CD8-positive, alpha-beta memory T cell (primary cell): ENCODE results near the gene KCNAB2. TPM values are rescaled to one million over a fixed set of nuclear protein-coding genes. Genes with fewer than 3 reads are reported as not detected.

ENCODE experiments used
- CTCF ChIA-PET: fragments of 350-600 bp; sonication (Branson Sonifier 250); formaldehyde crosslinking; loops from one replicate; lab custom pipeline; 2021; ENCODE audit warnings: antibody characterized with exemption; lab: Charles Lee
- POLR2A ChIA-PET: fragments of 350-600 bp; sonication (Branson Sonifier 250); formaldehyde crosslinking; loops from one replicate; lab custom pipeline; 2021; ENCODE audit warnings: antibody characterized with exemption; lab: Charles Lee
- DNase-seq, 5 donors: peaks; one replicate each; pipeline versions ENCODE4 v3.0.0 to v3.0.0-alpha.2; 2020 to 2022; ENCODE audit warnings: mixed read lengths in 1 of 5
- H3K27ac ChIP-seq: one replicate; pipeline ENCODE4 v1.7.0; 2013; ENCODE audit warnings: low read depth, mild to moderate bottlenecking, low read length, moderate library complexity
- H3K27me3 ChIP-seq: 2 replicates; pipeline ENCODE4 v1.7.0; 2013; ENCODE audit warnings: low read length, mild to moderate bottlenecking; ENCODE audit not compliant: insufficient read depth, poor library complexity, severe bottlenecking
- H3K36me3 ChIP-seq: 2 replicates; pipeline ENCODE4 v1.7.0; 2013; ENCODE audit warnings: mild to moderate bottlenecking, low read length, moderate library complexity; ENCODE audit not compliant: insufficient read depth
- H3K4me1 ChIP-seq: 2 replicates; pipeline ENCODE4 v1.7.0; 2013; ENCODE audit warnings: mild to moderate bottlenecking, low read length, moderate library complexity; ENCODE audit not compliant: insufficient read depth
- H3K4me3 ChIP-seq: 2 replicates; pipeline ENCODE4 v1.7.0; 2013; ENCODE audit warnings: mild to moderate bottlenecking, low read length
- H3K9me3 ChIP-seq: 2 replicates; pipeline ENCODE4 v1.7.0; 2013; ENCODE audit warnings: mild to moderate bottlenecking, low read length
- H3K27ac Mint-ChIP-seq, 8 donors: one replicate each; pipeline ENCODE4 v1.8.0; 2020 to 2021; ENCODE audit warnings: mixed read lengths in 8 of 8, mild to moderate bottlenecking in 6 of 8, inconsistent platforms in 3 of 8, moderate library complexity in 3 of 8
- H3K27me3 Mint-ChIP-seq, 2 donors: one replicate each; pipeline ENCODE4 v1.8.0; 2020 to 2021; ENCODE audit warnings: mixed read lengths in 2 of 2, mild to moderate bottlenecking in 1 of 2, moderate library complexity in 1 of 2
- H3K36me3 Mint-ChIP-seq, 3 donors: one replicate each; pipeline ENCODE4 v1.8.0; 2020 to 2021; ENCODE audit warnings: mixed read lengths in 3 of 3, inconsistent platforms in 1 of 3, mild to moderate bottlenecking in 1 of 3
- H3K4me1 Mint-ChIP-seq, 3 donors: one replicate each; pipeline ENCODE4 v1.8.0; 2020 to 2021; ENCODE audit warnings: mixed read lengths in 3 of 3, inconsistent platforms in 1 of 3, mild to moderate bottlenecking in 1 of 3
- H3K4me3 Mint-ChIP-seq, 7 donors: one replicate each; pipeline ENCODE4 v1.8.0; 2020 to 2021; ENCODE audit warnings: mixed read lengths in 7 of 7, mild to moderate bottlenecking in 6 of 7, moderate library complexity in 4 of 7, inconsistent platforms in 2 of 7
- H3K9me3 Mint-ChIP-seq, 5 donors: one replicate each; pipeline ENCODE4 v1.8.0; 2020 to 2022; ENCODE audit warnings: mixed read lengths in 5 of 5, mild to moderate bottlenecking in 3 of 5, moderate library complexity in 2 of 5, inconsistent platforms in 1 of 5
- polyA plus RNA-seq: library from polyadenylated mRNA; unstranded; fragments of 300-500 nt; fragmentation: Illumina TruSeq; gene quantifications from one replicate; pipeline ENCODE4 v1.2.3, GENCODE V29; 2021
- total RNA-seq, 2 experiments: library from RNA; stranded (reverse); gene quantifications; one replicate each; pipeline ENCODE4 v1.2.3, GENCODE V29; 2021

Gene KCNAB2
- total and polyA plus RNA-seq, 3 experiments from 2014 or later: 52.6 to 171 (median 171) TPM

- POLR2A ChIA-PET: no interaction called here
- H3K27ac ChIP-seq: no peak overlapping the region
- H3K36me3 Mint-ChIP-seq: no peaks in the 10 kb centered on the region
- CTCF ChIA-PET: no interaction called here
- no peaks in the 10 kb centered on the region for H3K9me3 ChIP-seq
- no peaks in the 10 kb centered on the region for H3K27me3 ChIP-seq
- no peaks in the 10 kb centered on the region for H3K9me3 Mint-ChIP-seq
- H3K4me3 ChIP-seq: no peak overlapping the region
- no peak overlapping the region for H3K27ac Mint-ChIP-seq
- DNase-seq: peak in 1 of 5 donors; percentile 36
- peaks cover 3 to 7% of the 10 kb centered on the region in 2 donors for H3K27me3 Mint-ChIP-seq
- H3K4me1 ChIP-seq: no peaks in the 10 kb centered on the region
- no peak overlapping the region for H3K4me3 Mint-ChIP-seq
- no peaks in the 10 kb centered on the region for H3K4me1 Mint-ChIP-seq
- H3K36me3 ChIP-seq: no peaks in the 10 kb centered on the region
Observed at GRCh38 chr1:6110326-6110725, 64.6 kb downstream of the KCNAB2 start.

- peaks cover 3 to 7% of the 10 kb centered on the region in 2 donors for H3K27me3 Mint-ChIP-seq
- CTCF ChIA-PET: interaction anchor here (0.7 kb wide), 1 partner anchor 1538 kb away, joined by 3 read pairs; no protein-coding TSS in a partner anchor
- Histone ChIP-seq H3K36me3 (no peaks in the 10 kb centered on the region), H3K4me3 (no peak overlapping the region), H3K27ac (no peak overlapping the region), H3K27me3 (no peaks in the 10 kb centered on the region), H3K4me1 (no peaks in the 10 kb centered on the region), H3K9me3 (no peaks in the 10 kb centered on the region)
- peaks cover under 1 to 4% (median under 1%) of the 10 kb centered on the region in 3 donors for H3K4me1 Mint-ChIP-seq
- no peaks in the 10 kb centered on the region for H3K36me3 Mint-ChIP-seq
- no peak overlapping the region for H3K27ac Mint-ChIP-seq
- no peak overlapping the region for H3K4me3 Mint-ChIP-seq
- POLR2A ChIA-PET: no interaction called here
- peak in 1 of 5 donors; percentile 33 for DNase-seq
- H3K9me3 Mint-ChIP-seq: peaks cover 0 to 3% (median under 1%) of the 10 kb centered on the region in 5 donors
Observed at GRCh38 chr1:6111571-6111970, 65.9 kb downstream of the KCNAB2 start.

- H3K27ac ChIP-seq: no peak overlapping the region
- H3K36me3 Mint-ChIP-seq: no peaks in the 10 kb centered on the region
- H3K27ac Mint-ChIP-seq: no peak overlapping the region
- H3K27me3 Mint-ChIP-seq: peaks cover 3 to 7% of the 10 kb centered on the region in 2 donors
- H3K9me3 ChIP-seq: no peaks in the 10 kb centered on the region
- H3K4me1 Mint-ChIP-seq: peaks cover 2 to 5% (median 4%) of the 10 kb centered on the region in 3 donors
- H3K9me3 Mint-ChIP-seq: peaks cover 1 to 9% (median 5%) of the 10 kb centered on the region in 5 donors
- DNase-seq: peak in 1 of 5 donors; percentile 34
- H3K36me3 ChIP-seq: no peaks in the 10 kb centered on the region
- H3K4me3 ChIP-seq: no peak overlapping the region
- H3K4me3 Mint-ChIP-seq: no peak overlapping the region
- CTCF ChIA-PET: no interaction called here
- no peaks in the 10 kb centered on the region for H3K4me1 ChIP-seq
- H3K27me3 ChIP-seq: no peaks in the 10 kb centered on the region
- POLR2A ChIA-PET: no interaction called here
Observed at GRCh38 chr1:6111991-6112689, 66.5 kb downstream of the KCNAB2 start.

GRCh38 chr1:6112690-6113005, 67.0 kb downstream of the KCNAB2 start:
- Mint-ChIP-seq H3K27me3 (peaks cover 3 to 7% of the 10 kb centered on the region in 2 donors), H3K4me3 (no peak overlapping the region), H3K27ac (no peak overlapping the region), H3K4me1 (peaks cover 2 to 5% (median 4%) of the 10 kb centered on the region in 3 donors), H3K9me3 (peaks cover 2 to 11% (median 6%) of the 10 kb centered on the region in 5 donors), H3K36me3 (no peaks in the 10 kb centered on the region)
- CTCF ChIA-PET: no interaction called here
- H3K27ac ChIP-seq: no peak overlapping the region
- no peaks in the 10 kb centered on the region for H3K36me3 ChIP-seq
- H3K4me3 ChIP-seq: no peak overlapping the region
- no peak for DNase-seq
- H3K4me1 ChIP-seq: no peaks in the 10 kb centered on the region
- H3K9me3 ChIP-seq: no peaks in the 10 kb centered on the region
- no peaks in the 10 kb centered on the region for H3K27me3 ChIP-seq
- POLR2A ChIA-PET: no interaction called here

- H3K9me3 Mint-ChIP-seq: peaks cover 3 to 11% (median 6%) of the 10 kb centered on the region in 5 donors
- no peak overlapping the region for H3K4me3 ChIP-seq
- POLR2A ChIA-PET: no interaction called here
- H3K9me3 ChIP-seq: no peaks in the 10 kb centered on the region
- H3K4me1 ChIP-seq: no peaks in the 10 kb centered on the region
- H3K27ac Mint-ChIP-seq: no peak overlapping the region
- peaks cover 3 to 7% of the 10 kb centered on the region in 2 donors for H3K27me3 Mint-ChIP-seq
- peaks cover 2 to 5% (median 4%) of the 10 kb centered on the region in 3 donors for H3K4me1 Mint-ChIP-seq
- no peak overlapping the region for H3K4me3 Mint-ChIP-seq
- H3K36me3 ChIP-seq: no peaks in the 10 kb centered on the region
- no peaks in the 10 kb centered on the region for H3K27me3 ChIP-seq
- no peaks in the 10 kb centered on the region for H3K36me3 Mint-ChIP-seq
- DNase-seq: no peak
- H3K27ac ChIP-seq: no peak overlapping the region
- CTCF ChIA-PET: interaction anchor here (1.2 kb wide), 1 partner anchor 89 kb away, joined by 3 read pairs; no protein-coding TSS in a partner anchor
Observed at GRCh38 chr1:6113116-6113515, 67.4 kb downstream of the KCNAB2 start.

GRCh38 chr1:6113745-6114144, 68.1 kb downstream of the KCNAB2 start:
- H3K4me1 Mint-ChIP-seq: peaks cover 2 to 5% (median 4%) of the 10 kb centered on the region in 3 donors
- CTCF ChIA-PET: interaction anchor here (1.2 kb wide), 1 partner anchor 89 kb away, joined by 3 read pairs; no protein-coding TSS in a partner anchor
- Histone ChIP-seq H3K4me1 (no peaks in the 10 kb centered on the region), H3K27me3 (no peaks in the 10 kb centered on the region), H3K27ac (no peak overlapping the region), H3K9me3 (no peaks in the 10 kb centered on the region), H3K4me3 (no peak overlapping the region), H3K36me3 (no peaks in the 10 kb centered on the region)
- no peak overlapping the region for H3K4me3 Mint-ChIP-seq
- POLR2A ChIA-PET: no interaction called here
- peaks cover 3 to 5% of the 10 kb centered on the region in 2 donors for H3K27me3 Mint-ChIP-seq
- H3K9me3 Mint-ChIP-seq: peaks cover 5 to 11% (median 6%) of the 10 kb centered on the region in 5 donors
- H3K27ac Mint-ChIP-seq: no peak overlapping the region
- DNase-seq: peak in 1 of 5 donors; percentile 16
- H3K36me3 Mint-ChIP-seq: no peaks in the 10 kb centered on the region

- no peak for DNase-seq
- CTCF ChIA-PET: no interaction called here
- Mint-ChIP-seq H3K36me3 (no peaks in the 10 kb centered on the region), H3K27me3 (peaks cover 2 to 3% of the 10 kb centered on the region in 2 donors), H3K9me3 (peaks cover 5 to 11% (median 6%) of the 10 kb centered on the region in 5 donors), H3K27ac (no peak overlapping the region), H3K4me1 (peaks cover 2 to 5% (median 4%) of the 10 kb centered on the region in 3 donors), H3K4me3 (no peak overlapping the region)
- no peak overlapping the region for H3K4me3 ChIP-seq
- H3K4me1 ChIP-seq: no peaks in the 10 kb centered on the region
- H3K9me3 ChIP-seq: no peaks in the 10 kb centered on the region
- H3K27me3 ChIP-seq: no peaks in the 10 kb centered on the region
- no peaks in the 10 kb centered on the region for H3K36me3 ChIP-seq
- POLR2A ChIA-PET: no interaction called here
- no peak overlapping the region for H3K27ac ChIP-seq
Observed at GRCh38 chr1:6116137-6116536, 70.4 kb downstream of the KCNAB2 start.

- H3K4me3 ChIP-seq: no peak overlapping the region
- H3K27ac ChIP-seq: no peak overlapping the region
- H3K27me3 ChIP-seq: no peaks in the 10 kb centered on the region
- H3K4me1 ChIP-seq: no peaks in the 10 kb centered on the region
- Mint-ChIP-seq H3K4me3 (no peak overlapping the region), H3K36me3 (no peaks in the 10 kb centered on the region), H3K27me3 (peaks cover 2% of the 10 kb centered on the region in 2 donors), H3K27ac (no peak overlapping the region), H3K9me3 (peaks cover 5 to 11% (median 6%) of the 10 kb centered on the region in 5 donors), H3K4me1 (peaks cover 2 to 5% (median 4%) of the 10 kb centered on the region in 3 donors)
- H3K36me3 ChIP-seq: no peaks in the 10 kb centered on the region
- no peak for DNase-seq
- POLR2A ChIA-PET: no interaction called here
- CTCF ChIA-PET: no interaction called here
- no peaks in the 10 kb centered on the region for H3K9me3 ChIP-seq
Observed at GRCh38 chr1:6117064-6117463, 71.4 kb downstream of the KCNAB2 start.
